DND-41 (cell line): ENCODE measurements around the gene PRKCA.

Experiments
- EZH2 ChIP-seq: IDR thresholded peaks from 3 replicates; pipeline ENCODE4 v1.6.1; 2012; ENCODE audit warnings: borderline replicate concordance, low read depth, mild to moderate bottlenecking, moderate library complexity, low read length, inconsistent platforms; ENCODE audit not compliant: severe bottlenecking
- TF ChIP-seq, protein P1 (sequence below): IDR thresholded peaks from 2 replicates; pipeline ENCODE4 v1.5.1; 2012; ENCODE audit warnings: borderline replicate concordance, low read length, moderate library complexity, mild to moderate bottlenecking; ENCODE audit not compliant: poor library complexity, severe bottlenecking; ENCODE audit errors: extremely low read depth

- no peak for TF ChIP-seq EZH2
- TF ChIP-seq, protein P1, sequence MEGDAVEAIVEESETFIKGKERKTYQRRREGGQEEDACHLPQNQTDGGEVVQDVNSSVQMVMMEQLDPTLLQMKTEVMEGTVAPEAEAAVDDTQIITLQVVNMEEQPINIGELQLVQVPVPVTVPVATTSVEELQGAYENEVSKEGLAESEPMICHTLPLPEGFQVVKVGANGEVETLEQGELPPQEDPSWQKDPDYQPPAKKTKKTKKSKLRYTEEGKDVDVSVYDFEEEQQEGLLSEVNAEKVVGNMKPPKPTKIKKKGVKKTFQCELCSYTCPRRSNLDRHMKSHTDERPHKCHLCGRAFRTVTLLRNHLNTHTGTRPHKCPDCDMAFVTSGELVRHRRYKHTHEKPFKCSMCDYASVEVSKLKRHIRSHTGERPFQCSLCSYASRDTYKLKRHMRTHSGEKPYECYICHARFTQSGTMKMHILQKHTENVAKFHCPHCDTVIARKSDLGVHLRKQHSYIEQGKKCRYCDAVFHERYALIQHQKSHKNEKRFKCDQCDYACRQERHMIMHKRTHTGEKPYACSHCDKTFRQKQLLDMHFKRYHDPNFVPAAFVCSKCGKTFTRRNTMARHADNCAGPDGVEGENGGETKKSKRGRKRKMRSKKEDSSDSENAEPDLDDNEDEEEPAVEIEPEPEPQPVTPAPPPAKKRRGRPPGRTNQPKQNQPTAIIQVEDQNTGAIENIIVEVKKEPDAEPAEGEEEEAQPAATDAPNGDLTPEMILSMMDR, result no peak
Observed at GRCh38 chr17:66795486-66795885, 493.1 kb downstream of the PRKCA start.
